GM19463 (cell line): Measurements from ENCODE around the gene RPL22L1.
A peak's percentile ranks its signal among the peaks of the same experiment; 100 is the strongest.
"Not testable (repeated sequence)": the region's sequence is repeated elsewhere in the genome, so short reads cannot be mapped to it uniquely, and the experiment has no call there.

ENCODE experiments used
- ATAC-seq: cut with Tn5 transposase; IDR thresholded peaks from one replicate; pipeline ENCODE4 v1.9.1; 2021; ENCODE audit warnings: mild to moderate bottlenecking, moderate library complexity; ENCODE audit not compliant: unreplicated experiment

Gene RPL22L1

GRCh38 chr3:170869645-170870593 is at the start of gene RPL22L1:
RPL22L1 (minus strand) TSS chr3:170870195; CDS start chr3:170870167, 28 bp downstream.
- peak; percentile 98 for ATAC-seq

GRCh38 chr3:170918715-170919114 is 48.7 kb upstream of the RPL22L1 start:
- no peak for ATAC-seq

GRCh38 chr3:170914690-170915089 is 44.7 kb upstream of the RPL22L1 start:
- no peak for ATAC-seq

GRCh38 chr3:170914212-170914611 is 44.2 kb upstream of the RPL22L1 start:
- no peak for ATAC-seq

- ATAC-seq, result no peak
These were observed 41.1 kb upstream of the RPL22L1 start for GRCh38 chr3:170911051-170911450.

- no peak for ATAC-seq
These were observed 40.5 kb upstream of the RPL22L1 start for GRCh38 chr3:170910542-170910941.

- no peak for ATAC-seq
These were observed 39.3 kb upstream of the RPL22L1 start for GRCh38 chr3:170909129-170909903.

GRCh38 chr3:170908235-170909116 is 38.5 kb upstream of the RPL22L1 start, which contains the start of gene EIF5A2:
EIF5A2 (minus strand) TSS chr3:170908637; CDS start chr3:170907806, 831 bp downstream.
- peak; percentile 89 for ATAC-seq

GRCh38 chr3:170907637-170908234 is 37.7 kb upstream of the RPL22L1 start:
- ATAC-seq, result no peak

GRCh38 chr3:170905862-170906261 is 35.9 kb upstream of the RPL22L1 start:
- no peak for ATAC-seq

- ATAC-seq, result no peak
These were observed 33.1 kb upstream of the RPL22L1 start for GRCh38 chr3:170903123-170903522.

GRCh38 chr3:170899455-170899854 is 29.5 kb upstream of the RPL22L1 start:
- ATAC-seq, result no peak

- ATAC-seq, result no peak
These were observed 28.0 kb upstream of the RPL22L1 start for GRCh38 chr3:170897978-170898377.

GRCh38 chr3:170897199-170897598 is 27.2 kb upstream of the RPL22L1 start:
- ATAC-seq, result not testable (repeated sequence)

- no peak for ATAC-seq
These were observed 26.8 kb upstream of the RPL22L1 start for GRCh38 chr3:170896781-170897180.

- not testable (repeated sequence) for ATAC-seq
These were observed 26.3 kb upstream of the RPL22L1 start for GRCh38 chr3:170896333-170896732.

GRCh38 chr3:170893895-170894294 is 23.9 kb upstream of the RPL22L1 start:
- ATAC-seq, result no peak

- ATAC-seq, result no peak
These were observed 19.6 kb upstream of the RPL22L1 start for GRCh38 chr3:170889630-170890029.

- ATAC-seq, result no peak
These were observed 19.1 kb upstream of the RPL22L1 start for GRCh38 chr3:170889132-170889531.
